HepG2 (cell line): Measurements from ENCODE around the gene KRT6C. TPM values are rescaled to one million over a fixed set of nuclear protein-coding genes. Genes with fewer than 3 reads are reported as not detected.

ENCODE experiments used
- ATAC-seq: fragments of 200-7000 bp; cut with Tn5 transposase; 3 replicates; pipeline ENCODE4 v1.9.1; 2020; ENCODE audit warnings: mild to moderate bottlenecking, moderate library complexity
- BruUV-seq: library from RNA; stranded (reverse); fragments of 400-500 nt; replicated peaks from 2 replicates; lab custom pipeline; 2021; lab: Mats Ljungman, UMichigan
- CTCF ChIA-PET: fragments of 300-600 bp; formaldehyde crosslinking; extraction: SDS; loops from one replicate; lab custom pipeline; 2021; ENCODE audit warnings: low total read pairs, inconsistent platforms, low intra/inter-chr PET ratio; lab: Yijun Ruan, JAX
- POLR2A ChIA-PET: fragments of 350-600 bp; sonication (Branson Sonifier 250); formaldehyde crosslinking; loops from one replicate; lab custom pipeline; 2020; ENCODE audit warnings: antibody characterized with exemption, inconsistent platforms; lab: Yijun Ruan, JAX
- DNase-seq: peaks from one replicate; pipeline ENCODE4 v3.0.0-alpha.2; 2015; ENCODE audit warnings: low spot score
- FAIRE-seq: peaks from 3 replicates; lab custom pipeline; 2011; peaks lifted over from hg19 to GRCh38; lab: Jason Lieb, UNC
- H2AFZ ChIP-seq: one replicate; pipeline ENCODE4 v1.6.1; 2011; ENCODE audit warnings: low read length, inconsistent platforms
- H3K27ac ChIP-seq: fragments of 300-600 bp; 3 replicates; pipeline ENCODE4 v1.8.0; 2011; ENCODE audit warnings: mixed run types, mild to moderate bottlenecking, mixed read lengths, low read length, inconsistent platforms; ENCODE audit not compliant: insufficient read depth; ENCODE audit errors: extremely low read length
- H3K27me3 ChIP-seq, 2 experiments: fragments of 200-600 bp in 1 of 2; 2 replicates in 1 of 2; 3 replicates in 1 of 2; pipeline versions ENCODE4 v1.6.0 to v1.8.0; 2011; ENCODE audit warnings: low read length in 2 of 2, mild to moderate bottlenecking in 2 of 2, moderate library complexity in 2 of 2, inconsistent platforms in 1 of 2; ENCODE audit not compliant: insufficient read depth in 2 of 2, control insufficient read depth in 1 of 2
- H3K36me3 ChIP-seq, 2 experiments: fragments of 200-600 bp in 1 of 2; replicated peaks in 1 of 2; 2 replicates in 1 of 2; 3 replicates in 1 of 2; pipeline versions ENCODE4 v1.5.1 to v1.8.0; 2011; ENCODE audit warnings: low read length in 2 of 2, inconsistent platforms in 1 of 2; ENCODE audit not compliant: insufficient read depth in 2 of 2, control insufficient read depth in 1 of 2
- H3K4me1 ChIP-seq: 2 replicates; pipeline ENCODE4 v1.5.1; 2012; ENCODE audit warnings: low read length, inconsistent platforms; ENCODE audit not compliant: insufficient read depth
- H3K4me2 ChIP-seq: 2 replicates; pipeline ENCODE4 v1.6.0; 2011; ENCODE audit warnings: low read depth, low read length, inconsistent platforms
- H3K4me3 ChIP-seq, 3 experiments: fragments of 200-600 bp in 1 of 3; sonication (generic), shearing (Covaris generic) in 1 of 3; replicated peaks in 1 of 3; 2 replicates each; pipeline ENCODE4 v1.5.1; 2011 to 2016; ENCODE audit warnings: low read length in 3 of 3, inconsistent platforms in 2 of 3, low read depth in 2 of 3, mild to moderate bottlenecking in 2 of 3, control low read depth in 1 of 3, mixed read lengths in 1 of 3; ENCODE audit not compliant: insufficient read depth in 1 of 3
- H3K79me2 ChIP-seq: one replicate; pipeline ENCODE4 v1.6.1; 2011; ENCODE audit warnings: low read length, inconsistent platforms; ENCODE audit not compliant: insufficient read depth
- H3K9ac ChIP-seq: 2 replicates; pipeline ENCODE4 v1.6.0; 2011; ENCODE audit warnings: mild to moderate bottlenecking, low read depth, low read length, inconsistent platforms; ENCODE audit not compliant: insufficient read depth
- H3K9me3 ChIP-seq: 2 replicates; pipeline ENCODE4 v1.5.1; 2012; ENCODE audit warnings: mild to moderate bottlenecking, low read length
- H4K20me1 ChIP-seq: 2 replicates; pipeline ENCODE4 v1.6.0; 2011; ENCODE audit warnings: inconsistent platforms, mild to moderate bottlenecking, low read length, moderate library complexity; ENCODE audit not compliant: insufficient read depth
- ARID5B ChIP-seq: IDR thresholded peaks from 2 replicates; pipeline ENCODE4 v1.4.0; 2020; ENCODE audit warnings: mild to moderate bottlenecking, missing genetic modification reagents
- KLF11 ChIP-seq: IDR thresholded peaks from 2 replicates; pipeline ENCODE4 v1.6.1; 2016; ENCODE audit warnings: missing compliant biosample characterization
- MEIS2 ChIP-seq: sonication (generic); formaldehyde crosslinking; IDR thresholded peaks from 2 replicates; pipeline ENCODE4 v1.9.0; 2021; ENCODE audit warnings: mild to moderate bottlenecking, missing genetic modification reagents
- ZNF781 ChIP-seq: sonication (generic); formaldehyde crosslinking; IDR thresholded peaks from 2 replicates; pipeline ENCODE4 v1.5.1; 2020; ENCODE audit warnings: borderline replicate concordance, mild to moderate bottlenecking, missing genetic modification reagents; ENCODE audit errors: not compliant biosample characterization
- WGBS: methylation state at CpG from one replicate; pipeline ENCODE4 v1.1.6; 2017; ENCODE audit warnings: low lambda C conversion rate; 5-methylcytosine and 5-hydroxymethylcytosine counted together
- in situ Hi-C: cut with HindIII; loops from 2 replicates; pipeline ENCODE4 v1.10.0; 2017; ENCODE audit warnings: low pct_unique_long_range_greater_than_20kb; ENCODE audit not compliant: extremely low pct_ligation_motif_present
- intact Hi-C: fragments of 100-400 bp; cut with micrococcal nuclease; formaldehyde crosslinking; loops from one replicate; pipeline ENCODE4 v1.10.0; 2022; ENCODE audit not compliant: unreplicated experiment
- polyA plus RNA-seq, 8 experiments: library from polyadenylated mRNA; depleted of rRNA in 3 of 8; stranded (reverse) in 7 of 8; unstranded in 1 of 8; fragments of >200 nt; fragmentation: Illumina TruSeq in 4 of 8; extraction: Trizol in 4 of 8; gene quantifications; 2 replicates each; pipeline versions ENCODE4 v1.2.1 to v1.2.3, GENCODE V29; 2011 to 2016; ENCODE audit warnings: low read depth in 4 of 8, missing spikeins in 1 of 8, mixed read lengths in 1 of 8; ENCODE audit not compliant: insufficient read depth in 1 of 8
- total RNA-seq, 5 experiments: library from RNA; depleted of rRNA; stranded (reverse); fragments of >200 nt; fragmentation: Illumina TruSeq; extraction: Trizol; gene quantifications; 2 replicates each; pipeline ENCODE4 v1.2.3, GENCODE V29; 2016; ENCODE audit warnings: low read depth in 1 of 5

Gene KRT6C
- total and polyA plus RNA-seq, 2 of the 13 experiments (the other 11 are each of a cell fraction or from before 2014, with no cell fraction given) = 0.03 TPM; not detected in 1

GRCh38 chr12:52517005-52517835 is 43.6 kb upstream of the KRT6C start:
- BruUV-seq = no TSS peak
- Histone ChIP-seq H3K79me2 (no peaks in the 10 kb centered on the region), H3K9me3 (no peaks in the 10 kb centered on the region), H3K27me3 (peaks cover 2 to 3% of the 10 kb centered on the region in 2 experiments; a peak in 2 of 5 replicates), H3K4me2 (no peak overlapping the region), H3K27ac (no peak overlapping the region), H3K9ac (no peak overlapping the region), H4K20me1 (no peaks in the 10 kb centered on the region), H2AFZ (no peak overlapping the region), H3K4me1 (no peaks in the 10 kb centered on the region), H3K4me3 (no peak overlapping the region), H3K36me3 (no peaks in the 10 kb centered on the region)
- ChIA-PET CTCF (no interaction called here), POLR2A (no interaction called here)
- FAIRE-seq (no peak), ATAC-seq (no peak), DNase-seq (no peak)
- in situ Hi-C loops = no loop called here
- TF ChIP-seq MEIS2 (CRISPR knock-in tag) (no peak), KLF11 (CRISPR knock-in tag) (no peak), ZNF781 (CRISPR knock-in tag) (no peak), ARID5B (CRISPR knock-in tag) (no peak)
- 48% methylated on average over 13 of the region's 14 CpGs for WGBS
- intact Hi-C loops = no loop called here
